SK-N-SH treated with all-trans-retinoic acid at 6 μM for 48 hours (cell line): ENCODE measurements around the gene TBXAS1.

ENCODE experiments used
- ATAC-seq: fragments of 200-7000 bp; cut with Tn5 transposase; 3 replicates; pipeline ENCODE4 v1.9.1; 2020; ENCODE audit warnings: mild to moderate bottlenecking, moderate library complexity
- BACH2 ChIP-seq: fragments of 250-450 bp; sonication (Bioruptor Pico); IDR thresholded peaks from 2 replicates; pipeline ENCODE4 v1.9.0; 2021; ENCODE audit warnings: mild to moderate bottlenecking, borderline replicate concordance
- CREB5 ChIP-seq: fragments of 250-450 bp; sonication (Bioruptor Pico); IDR thresholded peaks from 2 replicates; pipeline ENCODE4 v1.5.1; 2020; ENCODE audit warnings: low read depth, mild to moderate bottlenecking, moderate library complexity
- CSRNP3 ChIP-seq: fragments of 250-450 bp; sonication (Bioruptor Pico); IDR thresholded peaks from 2 replicates; pipeline ENCODE4 v1.5.1; 2021; ENCODE audit warnings: mild to moderate bottlenecking, moderate library complexity
- ESRRG ChIP-seq: fragments of 250-450 bp; sonication (Bioruptor Pico); IDR thresholded peaks from 2 replicates; pipeline ENCODE4 v1.6.1; 2021; ENCODE audit warnings: mild to moderate bottlenecking
- GLIS3 ChIP-seq: fragments of 250-450 bp; sonication (Bioruptor Pico); IDR thresholded peaks from 2 replicates; pipeline ENCODE4 v1.5.0; 2020; ENCODE audit warnings: mild to moderate bottlenecking, moderate library complexity
- ISL1 ChIP-seq: fragments of 250-450 bp; sonication (Bioruptor Pico); IDR thresholded peaks from 2 replicates; pipeline ENCODE4 v2.1.2; 2022; ENCODE audit warnings: mild to moderate bottlenecking, moderate library complexity
- PATZ1 ChIP-seq: fragments of 250-450 bp; sonication (Bioruptor Pico); IDR thresholded peaks from 2 replicates; pipeline ENCODE4 v1.8.0; 2020; ENCODE audit warnings: mild to moderate bottlenecking, moderate library complexity, borderline replicate concordance
- POU6F1 ChIP-seq: fragments of 250-450 bp; sonication (Bioruptor Pico); IDR thresholded peaks from 2 replicates; pipeline ENCODE4 v1.8.0; 2021; ENCODE audit warnings: low read depth, mild to moderate bottlenecking, moderate library complexity, borderline replicate concordance
- PPARA ChIP-seq: fragments of 250-450 bp; sonication (Bioruptor Pico); IDR thresholded peaks from 2 replicates; pipeline ENCODE4 v1.5.0; 2020; ENCODE audit warnings: mild to moderate bottlenecking, borderline replicate concordance
- RARB ChIP-seq: fragments of 250-450 bp; sonication (Bioruptor Pico); IDR thresholded peaks from 2 replicates; pipeline ENCODE4 v1.8.0; 2021; ENCODE audit warnings: mild to moderate bottlenecking, moderate library complexity
- SNAI2 ChIP-seq: fragments of 250-450 bp; sonication (Bioruptor Pico); IDR thresholded peaks from 2 replicates; pipeline ENCODE4 v1.5.0; 2020; ENCODE audit warnings: mild to moderate bottlenecking, moderate library complexity
- TCF4 ChIP-seq: fragments of 250-450 bp; sonication (Bioruptor Pico); IDR thresholded peaks from 2 replicates; pipeline ENCODE4 v1.8.0; 2021; ENCODE audit warnings: mild to moderate bottlenecking, moderate library complexity, borderline replicate concordance
- TOX ChIP-seq: fragments of 250-450 bp; sonication (Bioruptor Pico); IDR thresholded peaks from 2 replicates; pipeline ENCODE4 v1.8.0; 2021; ENCODE audit warnings: mild to moderate bottlenecking, moderate library complexity, borderline replicate concordance
- TSHZ2 ChIP-seq: fragments of 250-450 bp; sonication (Bioruptor Pico); IDR thresholded peaks from 2 replicates; pipeline ENCODE4 v1.5.0; 2020; ENCODE audit warnings: mild to moderate bottlenecking, moderate library complexity
- ZC3H10 ChIP-seq: fragments of 250-450 bp; sonication (Bioruptor Pico); IDR thresholded peaks from 2 replicates; pipeline ENCODE4 v1.5.1; 2021; ENCODE audit warnings: mild to moderate bottlenecking, moderate library complexity
- ZFP3 ChIP-seq: fragments of 250-450 bp; sonication (Bioruptor Pico); IDR thresholded peaks from 2 replicates; pipeline ENCODE4 v1.5.0; 2020; ENCODE audit warnings: mild to moderate bottlenecking, moderate library complexity
- ZFP30 ChIP-seq: fragments of 450-650 bp; formaldehyde crosslinking; IDR thresholded peaks from 2 replicates; pipeline ENCODE4 v1.5.0; 2022; ENCODE audit warnings: mild to moderate bottlenecking, moderate library complexity
- ZNF565 ChIP-seq: fragments of 450-650 bp; formaldehyde crosslinking; conservative IDR thresholded peaks from 2 replicates; pipeline ENCODE4 v1.5.0; 2020; ENCODE audit warnings: low read depth, mild to moderate bottlenecking, moderate library complexity
- ZNF70 ChIP-seq: fragments of 450-650 bp; formaldehyde crosslinking; IDR thresholded peaks from 2 replicates; pipeline ENCODE4 v1.5.0; 2020; ENCODE audit warnings: mild to moderate bottlenecking, moderate library complexity
- ZNF8 ChIP-seq: fragments of 450-650 bp; formaldehyde crosslinking; IDR thresholded peaks from 2 replicates; pipeline ENCODE4 v1.5.0; 2020; ENCODE audit warnings: mild to moderate bottlenecking, moderate library complexity

Gene TBXAS1

GRCh38 chr7:139813689-139814088 is 15.4 kb upstream of the TBXAS1 start:
- TF ChIP-seq ZC3H10 (CRISPR knock-in tag) (no peak), ZNF70 (CRISPR knock-in tag) (no peak), ZFP3 (no peak), TOX (CRISPR knock-in tag) (no peak), GLIS3 (no peak), POU6F1 (no peak), CREB5 (CRISPR knock-in tag) (no peak), ISL1 (CRISPR knock-in tag) (no peak), PATZ1 (CRISPR knock-in tag) (no peak), TCF4 (CRISPR knock-in tag) (no peak), BACH2 (CRISPR knock-in tag) (no peak), ZFP30 (no peak), CSRNP3 (CRISPR knock-in tag) (no peak), ZNF565 (CRISPR knock-in tag) (no peak), SNAI2 (CRISPR knock-in tag) (no peak), ZNF8 (CRISPR knock-in tag) (no peak), ESRRG (CRISPR knock-in tag) (no peak)
- ATAC-seq: no peak

GRCh38 chr7:139817249-139817648 is 11.8 kb upstream of the TBXAS1 start:
- ATAC-seq: no peak
- TF ChIP-seq ZNF8 (CRISPR knock-in tag) (no peak), SNAI2 (CRISPR knock-in tag) (no peak), POU6F1 (no peak), PPARA (CRISPR knock-in tag) (no peak), CSRNP3 (CRISPR knock-in tag) (no peak), ZFP30 (no peak), RARB (no peak), CREB5 (CRISPR knock-in tag) (no peak), BACH2 (CRISPR knock-in tag) (no peak), GLIS3 (no peak), TSHZ2 (CRISPR knock-in tag) (no peak), TOX (CRISPR knock-in tag) (no peak)
